ENCODE results near the gene THEMIS2. TPM values are rescaled to one million over a fixed set of nuclear protein-coding genes. Genes with fewer than 3 reads are reported as not detected.

The THEMIS2 gene
- polyA plus RNA-seq, 3 donors = 306 to 618 (median 344) TPM

DNA sequence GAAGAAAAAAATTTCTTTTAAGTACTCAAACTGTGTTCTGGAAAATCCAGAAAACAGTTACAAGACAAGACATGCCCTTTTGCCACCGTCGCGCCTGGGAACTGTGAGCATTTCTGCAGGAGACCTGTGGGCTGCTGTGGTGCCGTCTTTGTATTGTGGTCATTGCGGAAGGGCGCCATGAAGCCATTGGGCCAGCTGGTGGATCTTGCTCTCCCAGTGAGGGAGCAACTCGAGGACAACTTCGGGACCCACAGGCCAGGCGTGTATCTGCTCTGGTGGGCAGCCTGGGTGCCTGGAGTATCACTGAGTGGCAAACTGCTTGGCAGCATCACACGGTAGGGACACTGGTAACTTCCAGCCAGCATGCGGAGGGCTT lies 3.8 kb upstream of the THEMIS2 start:
- WGBS (ENCODE audit: insufficient coverage) = 85% methylated on average over 11 of the region's 11 CpGs
- H3K4me1 ChIP-seq (ENCODE audit: control insufficient read depth in 1 of 2, insufficient read depth in 2 of 2, low read length in 2 of 2) = peaks cover 78 to 87% of the 10 kb centered on the region in 2 donors

DNA sequence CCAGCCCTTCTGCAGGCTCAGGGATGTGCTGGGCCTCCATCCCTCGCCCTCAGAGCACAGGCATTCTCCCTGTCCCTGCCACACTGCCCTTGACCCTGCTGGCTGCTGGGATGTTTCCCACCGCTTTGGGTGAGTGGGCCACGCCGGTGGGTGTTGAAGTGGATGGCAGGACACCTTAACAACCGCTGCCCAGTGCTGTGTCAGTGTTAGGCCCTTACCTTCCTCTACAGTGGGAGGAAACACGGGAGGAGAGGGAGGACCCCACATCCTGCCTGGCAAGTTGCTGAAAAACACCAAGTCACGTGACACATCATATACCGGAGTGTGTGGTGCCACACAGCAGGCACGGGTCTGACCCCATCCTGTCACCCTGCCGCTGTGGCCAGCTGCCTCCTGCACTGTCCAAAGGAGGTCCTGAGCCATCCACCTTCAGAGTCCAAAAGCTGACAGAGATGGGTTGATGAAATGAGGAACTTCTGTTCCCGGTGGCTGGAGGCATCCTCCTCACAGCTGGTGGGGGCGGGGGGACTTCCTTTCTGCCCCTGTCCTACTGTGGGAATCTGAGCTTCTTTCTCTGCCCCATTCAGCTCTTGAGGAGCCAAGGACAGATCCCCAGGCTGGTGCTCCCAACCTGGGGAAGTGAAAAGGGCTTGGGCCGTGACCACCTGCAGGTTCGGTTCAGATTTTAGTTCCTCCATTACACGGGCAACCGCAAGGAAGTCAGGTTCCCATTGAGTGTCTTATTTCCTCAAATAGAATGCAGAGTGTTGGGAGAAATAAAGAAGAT lies 3.2 kb upstream of the THEMIS2 start:
- peaks cover 64% of the 10 kb centered on the region for H3K4me1 Mint-ChIP-seq
- Histone ChIP-seq H3K9ac (ENCODE audit: insufficient read depth, low read length, poor library complexity, severe bottlenecking) (peak overlapping the region; percentile 47), H3K27ac (ENCODE audit: low read depth in 1 of 2, low read length in 2 of 2) (peak overlapping the region; percentile 84 to 90), H3K9me3 (replicated peaks in 1 of 2; ENCODE audit: control insufficient read depth in 1 of 2, insufficient read depth in 1 of 2, low read length in 2 of 2) (no peaks in the 10 kb centered on the region), H3K4me2 (replicated peaks; ENCODE audit: extremely low read depth, low read length, poor library complexity, severe bottlenecking) (peak overlapping the region; percentile 71), H4K20me1 (ENCODE audit: insufficient read depth, low read length) (peaks cover 15% of the 10 kb centered on the region), H2AFZ (ENCODE audit: insufficient read depth, low read depth, low read length, poor library complexity, severe bottlenecking) (peak overlapping the region; percentile 55), H3K27me3 (ENCODE audit: control insufficient read depth in 2 of 2, insufficient read depth in 2 of 2, low read length in 2 of 2) (no peaks in the 10 kb centered on the region), H3K36me3 (replicated peaks in 1 of 2; ENCODE audit: control insufficient read depth in 1 of 2, insufficient read depth in 2 of 2, low read length in 2 of 2) (no peaks in the 10 kb centered on the region), H3K79me2 (ENCODE audit: insufficient read depth, low read length) (peaks cover 46% of the 10 kb centered on the region), H3K4me1 (ENCODE audit: control insufficient read depth in 1 of 2, insufficient read depth in 2 of 2, low read length in 2 of 2) (peaks cover 75 to 87% of the 10 kb centered on the region in 2 donors), H3K4me3 (replicated peaks in 1 of 3; ENCODE audit: low read depth in 2 of 3, low read length in 3 of 3) (peak overlapping the region; percentile 4 to 60 (median 5))
- no peak for TF ChIP-seq CTCF (IDR thresholded peaks at IDR 0.05)
- peaks cover 0 to 4% (median 0%) of the 10 kb centered on the region in 3 donors for H3K27me3 Mint-ChIP-seq (ENCODE audit: low read depth in 3 of 3)
- H3K36me3 Mint-ChIP-seq = peaks cover 7 to 14% of the 10 kb centered on the region in 2 donors
- intact Hi-C loops (cut with micrococcal nuclease) = no loop called here
- DNase-seq = peak; percentile 72 to 84 (median 76)
- peak overlapping the region; percentile 62 to 63 for H3K4me3 Mint-ChIP-seq
- peaks cover 0 to 4% (median 1%) of the 10 kb centered on the region in 7 donors for H3K9me3 Mint-ChIP-seq
- WGBS (ENCODE audit: insufficient coverage) = 4% methylated on average over 5 of the region's 16 CpGs
- peak overlapping the region; percentile 90 to 95 (median 93) for H3K27ac Mint-ChIP-seq

More for the DNA sequence above, 3.8 kb upstream of the THEMIS2 start:
- Mint-ChIP-seq H3K4me3 (no peak overlapping the region), H3K27ac (peak overlapping the region; percentile 90 to 95 (median 93)), H3K36me3 (peaks cover 5 to 9% of the 10 kb centered on the region in 2 donors), H3K9me3 (peaks cover 0 to 4% (median 0%) of the 10 kb centered on the region in 7 donors), H3K4me1 (peaks cover 66% of the 10 kb centered on the region), H3K27me3 (ENCODE audit: low read depth in 3 of 3) (peaks cover 0 to 4% (median 0%) of the 10 kb centered on the region in 3 donors)
- no peak for DNase-seq
- Histone ChIP-seq H3K27ac (ENCODE audit: low read depth in 1 of 2, low read length in 2 of 2) (peak overlapping the region; percentile 84 to 90), H3K36me3 (replicated peaks in 1 of 2; ENCODE audit: control insufficient read depth in 1 of 2, insufficient read depth in 2 of 2, low read length in 2 of 2) (no peaks in the 10 kb centered on the region), H2AFZ (ENCODE audit: insufficient read depth, low read depth, low read length, poor library complexity, severe bottlenecking) (peak overlapping the region; percentile 38), H3K4me3 (replicated peaks in 1 of 3; ENCODE audit: low read depth in 2 of 3, low read length in 3 of 3) (peak overlapping the region in 1 of 3 experiments; percentile 60), H3K9ac (ENCODE audit: insufficient read depth, low read length, poor library complexity, severe bottlenecking) (peak overlapping the region; percentile 47), H3K79me2 (ENCODE audit: insufficient read depth, low read length) (peaks cover 40% of the 10 kb centered on the region), H3K27me3 (ENCODE audit: control insufficient read depth in 2 of 2, insufficient read depth in 2 of 2, low read length in 2 of 2) (no peaks in the 10 kb centered on the region), H3K9me3 (replicated peaks in 1 of 2; ENCODE audit: control insufficient read depth in 1 of 2, insufficient read depth in 1 of 2, low read length in 2 of 2) (no peaks in the 10 kb centered on the region), H3K4me2 (replicated peaks; ENCODE audit: extremely low read depth, low read length, poor library complexity, severe bottlenecking) (peak overlapping the region; percentile 71), H4K20me1 (ENCODE audit: insufficient read depth, low read length) (peaks cover 11% of the 10 kb centered on the region)
- intact Hi-C loops (cut with micrococcal nuclease) = no loop called here
- no peak for TF ChIP-seq CTCF (IDR thresholded peaks at IDR 0.05)

Data from CD14-positive monocyte (primary cell).